Hematopoietic multipotent progenitor cell treated with erythropoietin and hydrocortisone succinate and interleukin-3 and kit ligand, for 6 days (in vitro differentiated cells): ENCODE results near the gene SUPT20HL1.

Experiments
- DNase-seq: peaks from one replicate; pipeline ENCODE4 v3.0.0-alpha.2; 2015

SUPT20HL1 gene

GRCh38 chrX:24399550-24399949, 39.1 kb downstream of the SUPT20HL1 start:
- DNase-seq = peak; percentile 7

GRCh38 chrX:24405959-24406358, 45.5 kb downstream of the SUPT20HL1 start:
- no peak for DNase-seq
